GM23338 (cell line): ENCODE measurements around the gene POLD3.

Experiments used
- CREB1 ChIP-seq: fragments of 250-450 bp; sonication (Bioruptor Pico); IDR thresholded peaks from 2 replicates; pipeline ENCODE4 v1.5.0; 2020; ENCODE audit warnings: low read depth, mild to moderate bottlenecking, moderate library complexity
- CTCF ChIP-seq, 2 experiments: fragments of 200-600 bp in 1 of 2; sonication (generic) in 1 of 2; conservative IDR thresholded peaks; 2 replicates each; pipeline versions ENCODE4 v1.5.1 to v1.6.1; 2016 to 2017; ENCODE audit warnings: antibody characterized with exemption in 2 of 2, low read depth in 2 of 2, mild to moderate bottlenecking in 2 of 2, moderate library complexity in 1 of 2
- ETS1 ChIP-seq: IDR thresholded peaks from 2 replicates; pipeline ENCODE4 v1.6.1; 2016; ENCODE audit warnings: antibody characterized with exemption
- EZH2 ChIP-seq: fragments of 200-600 bp; sonication (generic); IDR thresholded peaks from one replicate; pipeline ENCODE4 v1.8.0; 2017; ENCODE audit warnings: antibody characterized with exemption, mild to moderate bottlenecking, low read depth; ENCODE audit not compliant: unreplicated experiment
- EZH2phosphoT487 ChIP-seq: fragments of 200-600 bp; sonication (generic); IDR thresholded peaks from one replicate; pipeline ENCODE4 v1.8.1; 2018; ENCODE audit warnings: antibody characterized with exemption; ENCODE audit not compliant: unreplicated experiment
- JUNB ChIP-seq: IDR thresholded peaks from one replicate; pipeline ENCODE4 v1.6.1; 2016; ENCODE audit warnings: antibody characterized with exemption; ENCODE audit not compliant: unreplicated experiment
- NANOG ChIP-seq: IDR thresholded peaks from 2 replicates; pipeline ENCODE4 v1.6.1; 2016; ENCODE audit warnings: antibody characterized with exemption, borderline replicate concordance
- POLR2AphosphoS5 ChIP-seq: IDR thresholded peaks from 2 replicates; pipeline ENCODE4 v1.6.1; 2016; ENCODE audit warnings: antibody characterized with exemption, low read depth
- REST ChIP-seq: IDR thresholded peaks from one replicate; pipeline ENCODE4 v1.6.1; 2018; ENCODE audit warnings: antibody characterized with exemption; ENCODE audit not compliant: unreplicated experiment
- STAT1 ChIP-seq: IDR thresholded peaks from one replicate; pipeline ENCODE4 v1.6.1; 2016; ENCODE audit warnings: antibody characterized with exemption; ENCODE audit not compliant: unreplicated experiment
- ZNF114 ChIP-seq: fragments of 250-450 bp; sonication (Bioruptor Pico); IDR thresholded peaks from 2 replicates; pipeline ENCODE4 v1.5.0; 2020; ENCODE audit warnings: mild to moderate bottlenecking, moderate library complexity
- ZNF331 ChIP-seq: fragments of 250-450 bp; sonication (Bioruptor Pico); IDR thresholded peaks from 2 replicates; pipeline ENCODE4 v1.5.0; 2020; ENCODE audit warnings: low read depth, mild to moderate bottlenecking, moderate library complexity
- ZNF462 ChIP-seq: fragments of 250-450 bp; sonication (Bioruptor Pico); IDR thresholded peaks from 2 replicates; pipeline ENCODE4 v1.5.0; 2020; ENCODE audit warnings: mild to moderate bottlenecking, moderate library complexity

GRCh38 chr11:74626604-74627003 lies 34.2 kb downstream of the POLD3 start:
- TF ChIP-seq CTCF (conservative IDR thresholded peaks at IDR 0.05; ENCODE audit: low read depth in 2 of 2) (no peak), REST (no peak), EZH2phosphoT487 (no peak), EZH2 (no peak), POLR2AphosphoS5 (no peak), ZNF331 (no peak), CREB1 (CRISPR knock-in tag) (no peak), ZNF114 (CRISPR knock-in tag) (no peak), ETS1 (no peak), JUNB (no peak), ZNF462 (CRISPR knock-in tag) (no peak), STAT1 (no peak), NANOG (no peak)
